ENCODE results near the gene CD47.

Gene CD47

GRCh38 chr3:108117241-108117775 lies 26.5 kb upstream of the CD47 start:
- no peak overlapping the region for H3K4me3 ChIP-seq (ENCODE audit: low read depth, low read length)
- TF ChIP-seq CTCF (IDR thresholded peaks at IDR 0.05; ENCODE audit: low read depth, low read length, missing control alignments), result no peak
- in situ Hi-C loops (cut with HindIII; ENCODE audit: low sequenced_read_pairs), result no loop called here

GRCh38 chr3:108114423-108115065 lies 23.7 kb upstream of the CD47 start:
- no peak for TF ChIP-seq CTCF (IDR thresholded peaks at IDR 0.05; ENCODE audit: low read depth, low read length, missing control alignments)
- in situ Hi-C loops (cut with HindIII; ENCODE audit: low sequenced_read_pairs), result no loop called here
- H3K4me3 ChIP-seq (ENCODE audit: low read depth, low read length), result no peak overlapping the region
- DNase-seq (ENCODE audit: low read depth), result no peak

More at GRCh38 chr3:108117241-108117775, 26.5 kb upstream of the CD47 start:
- no peak for DNase-seq (ENCODE audit: low read depth)

- in situ Hi-C loops (cut with HindIII; ENCODE audit: low sequenced_read_pairs), result no loop called here
- no peak for DNase-seq (ENCODE audit: low read depth)
- TF ChIP-seq CTCF (IDR thresholded peaks at IDR 0.05; ENCODE audit: low read depth, low read length, missing control alignments), result no peak
- no peak overlapping the region for H3K4me3 ChIP-seq (ENCODE audit: low read depth, low read length)
Measured at GRCh38 chr3:108113975-108114374, 23.1 kb upstream of the CD47 start.

- in situ Hi-C loops (cut with HindIII; ENCODE audit: low sequenced_read_pairs), result no loop called here
- H3K4me3 ChIP-seq (ENCODE audit: low read depth, low read length), result no peak overlapping the region
- DNase-seq (ENCODE audit: low read depth), result no peak
- no peak for TF ChIP-seq CTCF (IDR thresholded peaks at IDR 0.05; ENCODE audit: low read depth, low read length, missing control alignments)
Measured at GRCh38 chr3:108110934-108111333, 20.1 kb upstream of the CD47 start.

- no peak overlapping the region for H3K4me3 ChIP-seq (ENCODE audit: low read depth, low read length)
- in situ Hi-C loops (cut with HindIII; ENCODE audit: low sequenced_read_pairs), result no loop called here
- TF ChIP-seq CTCF (IDR thresholded peaks at IDR 0.05; ENCODE audit: low read depth, low read length, missing control alignments), result no peak
- no peak for DNase-seq (ENCODE audit: low read depth)
Measured at GRCh38 chr3:108108416-108108815, 17.6 kb upstream of the CD47 start.

- no peak for TF ChIP-seq CTCF (IDR thresholded peaks at IDR 0.05; ENCODE audit: low read depth, low read length, missing control alignments)
- in situ Hi-C loops (cut with HindIII; ENCODE audit: low sequenced_read_pairs), result no loop called here
- no peak overlapping the region for H3K4me3 ChIP-seq (ENCODE audit: low read depth, low read length)
- DNase-seq (ENCODE audit: low read depth), result no peak
Measured at GRCh38 chr3:108106449-108106848, 15.6 kb upstream of the CD47 start.

All from astrocyte of the cerebellum (primary cell).